MM.1S (cell line): ENCODE measurements around the gene COL11A1.

Experiments
- EZH2 ChIP-seq: fragments of 300-600 bp; sonication (generic); optimal IDR thresholded peaks from 2 replicates; pipeline ENCODE3; 2017; ENCODE audit warnings: low read depth, mild to moderate bottlenecking, antibody characterized with exemption, low read length, mixed read lengths
- EZH2phosphoT487 ChIP-seq: fragments of 300-600 bp; sonication (generic); IDR thresholded peaks from 2 replicates; pipeline ENCODE4 v1.6.1; 2018; ENCODE audit warnings: antibody characterized with exemption, low read length

- TF ChIP-seq EZH2 (no peak), EZH2phosphoT487 (no peak)
These were observed 44.4 kb downstream of the COL11A1 start for GRCh38 chr1:103063921-103064320.
